Skeletal muscle satellite cell (primary cell): Measurements from ENCODE around the gene PCNA.

Experiments
- H3K27me3 ChIP-seq: 2 replicates; pipeline ENCODE4 v1.7.0; 2013; ENCODE audit warnings: low read length; ENCODE audit not compliant: control insufficient read depth, insufficient read depth
- H3K36me3 ChIP-seq: 2 replicates; pipeline ENCODE4 v1.7.0; 2013; ENCODE audit warnings: mild to moderate bottlenecking, control low read depth, low read length; ENCODE audit not compliant: insufficient read depth
- H3K4me1 ChIP-seq: 2 replicates; pipeline ENCODE4 v1.7.0; 2013; ENCODE audit warnings: low read length; ENCODE audit not compliant: control insufficient read depth, insufficient read depth
- H3K4me2 ChIP-seq: 2 replicates; pipeline ENCODE4 v1.7.0; 2013; ENCODE audit warnings: mild to moderate bottlenecking, low read length
- H3K4me3 ChIP-seq: 2 replicates; pipeline ENCODE4 v1.7.0; 2013; ENCODE audit warnings: low read length
- H3K9ac ChIP-seq: 2 replicates; pipeline ENCODE4 v1.7.0; 2013; ENCODE audit warnings: mild to moderate bottlenecking, low read depth, low read length, moderate library complexity
- H3K9me3 ChIP-seq: replicated peaks from 2 replicates; pipeline ENCODE4 v1.7.0; 2013; ENCODE audit warnings: mild to moderate bottlenecking, control low read depth, low read length

PCNA gene

GRCh38 chr20:5153612-5154542, 34.1 kb upstream of the PCNA start:
- Histone ChIP-seq H3K9ac (no peak overlapping the region), H3K36me3 (no peaks in the 10 kb centered on the region), H3K4me2 (no peak overlapping the region), H3K4me3 (no peak overlapping the region), H3K9me3 (no peaks in the 10 kb centered on the region), H3K27me3 (no peaks in the 10 kb centered on the region), H3K4me1 (peaks cover 38% of the 10 kb centered on the region)

DNA sequence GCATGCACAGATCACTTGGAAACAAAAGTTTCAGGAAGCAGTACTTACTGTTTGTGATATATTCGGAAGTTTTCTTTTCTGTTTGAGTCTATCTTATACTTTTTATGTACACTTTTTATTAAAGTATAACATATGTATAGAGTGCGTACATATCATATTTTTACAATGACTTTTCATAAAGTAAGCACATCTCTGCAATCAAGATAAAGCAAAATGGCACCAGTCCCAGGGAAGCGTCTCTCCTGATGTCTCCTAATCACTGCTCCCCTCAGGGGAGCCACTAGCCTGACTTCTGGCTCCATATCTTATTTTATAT, 33.4 kb upstream of the PCNA start:
- H3K9me3 ChIP-seq, result no peaks in the 10 kb centered on the region
- H3K36me3 ChIP-seq, result no peaks in the 10 kb centered on the region
- H3K4me2 ChIP-seq, result no peak overlapping the region
- peaks cover 38% of the 10 kb centered on the region for H3K4me1 ChIP-seq
- no peak overlapping the region for H3K9ac ChIP-seq
- no peak overlapping the region for H3K4me3 ChIP-seq
- H3K27me3 ChIP-seq, result no peaks in the 10 kb centered on the region

GRCh38 chr20:5150226-5151076, 30.7 kb upstream of the PCNA start:
- no peaks in the 10 kb centered on the region for H3K36me3 ChIP-seq
- H3K4me3 ChIP-seq, result no peak overlapping the region
- peak overlapping the region; percentile 28 for H3K4me2 ChIP-seq
- no peaks in the 10 kb centered on the region for H3K27me3 ChIP-seq
- no peaks in the 10 kb centered on the region for H3K9me3 ChIP-seq
- peaks cover 18% of the 10 kb centered on the region for H3K4me1 ChIP-seq
- no peak overlapping the region for H3K9ac ChIP-seq

DNA sequence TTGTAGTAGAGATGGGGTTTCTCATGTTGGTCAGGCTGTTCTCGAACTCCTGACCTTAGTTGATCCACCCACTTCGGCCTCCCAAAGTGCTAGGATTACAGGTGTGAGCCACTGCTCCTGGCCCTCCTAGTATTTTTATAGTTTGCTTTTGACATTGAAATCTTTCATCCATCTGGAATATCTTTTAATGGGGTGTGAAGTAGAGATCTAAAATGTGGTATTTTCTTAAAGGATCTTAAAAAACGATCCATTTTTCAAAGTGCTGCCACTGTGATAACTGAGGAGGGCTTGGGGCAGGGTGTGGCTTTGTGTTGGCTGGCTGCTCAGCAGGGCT, 30.1 kb upstream of the PCNA start:
- no peak overlapping the region for H3K9ac ChIP-seq
- H3K36me3 ChIP-seq, result no peaks in the 10 kb centered on the region
- no peaks in the 10 kb centered on the region for H3K9me3 ChIP-seq
- H3K4me1 ChIP-seq, result peaks cover 17% of the 10 kb centered on the region
- H3K4me3 ChIP-seq, result no peak overlapping the region
- H3K27me3 ChIP-seq, result no peaks in the 10 kb centered on the region
- no peak overlapping the region for H3K4me2 ChIP-seq

DNA sequence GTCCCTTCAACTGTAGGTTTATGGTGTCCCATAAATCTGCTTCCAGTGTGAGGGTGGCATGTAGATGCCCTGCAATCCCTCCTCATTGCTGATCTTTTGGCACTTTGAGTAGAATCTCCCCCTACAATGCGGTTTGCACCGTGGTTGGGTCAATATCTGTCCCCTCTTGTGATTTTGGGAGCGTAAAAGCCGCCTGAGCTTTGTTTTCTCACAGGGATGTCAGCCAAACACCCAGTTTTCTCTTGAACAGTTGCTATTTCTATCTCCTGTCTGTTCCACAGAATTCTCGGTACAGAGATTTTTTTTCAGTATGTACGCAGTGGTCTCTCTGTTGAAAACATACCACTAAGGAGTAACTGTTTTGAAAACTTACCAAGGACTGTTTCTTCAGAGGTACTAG, 28.8 kb upstream of the PCNA start:
- H3K27me3 ChIP-seq, result no peaks in the 10 kb centered on the region
- H3K4me3 ChIP-seq, result no peak overlapping the region
- H3K9me3 ChIP-seq, result no peaks in the 10 kb centered on the region
- peaks cover 16% of the 10 kb centered on the region for H3K4me1 ChIP-seq
- H3K4me2 ChIP-seq, result no peak overlapping the region
- peaks cover 3% of the 10 kb centered on the region for H3K36me3 ChIP-seq
- no peak overlapping the region for H3K9ac ChIP-seq

DNA sequence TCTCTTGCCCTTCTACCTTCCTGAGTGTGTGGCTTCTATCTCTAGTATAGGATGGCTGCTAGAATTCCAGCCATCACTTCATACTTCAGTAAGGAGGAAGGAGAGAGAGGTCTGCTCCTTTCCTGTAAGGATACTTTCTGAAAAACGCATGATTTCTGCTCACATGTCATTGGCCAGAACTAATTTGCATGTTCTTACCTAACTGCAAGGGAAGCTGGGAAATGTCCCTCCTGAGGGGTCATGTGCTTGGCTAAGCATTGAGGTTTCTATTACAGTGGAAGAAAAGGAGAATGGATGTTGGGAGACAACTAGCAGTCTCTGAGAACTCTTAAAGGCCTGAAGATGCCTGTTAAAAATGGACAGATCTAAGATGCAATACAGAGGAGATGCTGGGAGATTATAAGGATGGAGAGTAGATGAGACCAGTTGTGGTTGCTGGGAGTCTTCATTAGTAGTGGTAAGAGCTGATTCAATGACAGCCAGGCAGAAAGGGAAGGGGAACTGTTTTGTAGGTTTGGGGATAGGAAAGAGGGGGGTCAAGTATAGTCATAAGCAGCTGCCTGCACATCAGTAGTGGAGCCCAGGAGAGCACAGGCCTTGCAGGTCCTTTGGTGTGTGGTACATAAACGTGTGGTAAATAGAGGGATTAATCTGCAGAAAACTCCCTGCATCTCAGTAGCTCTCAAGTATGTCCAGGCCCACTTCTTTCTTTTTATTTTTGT, 27.3 kb upstream of the PCNA start:
- Histone ChIP-seq H3K9me3 (no peaks in the 10 kb centered on the region), H3K4me2 (no peak overlapping the region), H3K4me1 (peaks cover 12% of the 10 kb centered on the region), H3K9ac (no peak overlapping the region), H3K36me3 (peaks cover 3% of the 10 kb centered on the region), H3K27me3 (no peaks in the 10 kb centered on the region), H3K4me3 (no peak overlapping the region)

GRCh38 chr20:5146099-5146668, 26.4 kb upstream of the PCNA start:
- H3K4me2 ChIP-seq, result no peak overlapping the region
- no peak overlapping the region for H3K4me3 ChIP-seq
- peaks cover 12% of the 10 kb centered on the region for H3K4me1 ChIP-seq

GRCh38 chr20:5145365-5146098, 25.8 kb upstream of the PCNA start:
- Histone ChIP-seq H3K36me3 (peaks cover 3% of the 10 kb centered on the region), H3K4me3 (no peak overlapping the region), H3K9ac (no peak overlapping the region), H3K4me2 (no peak overlapping the region), H3K4me1 (peaks cover 6% of the 10 kb centered on the region), H3K9me3 (no peaks in the 10 kb centered on the region), H3K27me3 (no peaks in the 10 kb centered on the region)

More at GRCh38 chr20:5146099-5146668, 26.4 kb upstream of the PCNA start:
- H3K27me3 ChIP-seq, result no peaks in the 10 kb centered on the region
- no peaks in the 10 kb centered on the region for H3K9me3 ChIP-seq
- H3K9ac ChIP-seq, result no peak overlapping the region
- peaks cover 3% of the 10 kb centered on the region for H3K36me3 ChIP-seq

DNA sequence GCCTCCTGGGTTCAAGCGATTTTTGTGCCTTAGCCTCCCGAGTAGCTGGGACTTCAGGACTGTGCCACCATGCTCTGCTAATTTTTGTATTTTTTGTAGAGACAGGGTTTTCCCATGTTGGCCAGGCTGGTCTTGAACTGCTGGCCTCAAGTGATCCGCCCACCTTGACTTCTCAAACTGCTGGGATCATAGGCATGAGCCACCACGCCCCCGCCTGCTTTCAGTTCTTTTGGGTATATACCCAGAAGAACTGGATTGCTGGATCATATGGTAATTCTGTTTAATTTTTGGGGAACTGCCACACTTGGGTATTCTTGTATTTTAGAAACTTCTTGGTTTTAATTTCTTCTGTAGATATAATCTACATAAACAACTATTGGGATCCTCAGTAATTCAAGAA, 24.1 kb upstream of the PCNA start:
- H3K9me3 ChIP-seq, result no peaks in the 10 kb centered on the region
- no peak overlapping the region for H3K4me2 ChIP-seq
- H3K9ac ChIP-seq, result no peak overlapping the region
- H3K4me3 ChIP-seq, result no peak overlapping the region
- H3K36me3 ChIP-seq, result peaks cover 3% of the 10 kb centered on the region
- no peaks in the 10 kb centered on the region for H3K4me1 ChIP-seq
- no peaks in the 10 kb centered on the region for H3K27me3 ChIP-seq

DNA sequence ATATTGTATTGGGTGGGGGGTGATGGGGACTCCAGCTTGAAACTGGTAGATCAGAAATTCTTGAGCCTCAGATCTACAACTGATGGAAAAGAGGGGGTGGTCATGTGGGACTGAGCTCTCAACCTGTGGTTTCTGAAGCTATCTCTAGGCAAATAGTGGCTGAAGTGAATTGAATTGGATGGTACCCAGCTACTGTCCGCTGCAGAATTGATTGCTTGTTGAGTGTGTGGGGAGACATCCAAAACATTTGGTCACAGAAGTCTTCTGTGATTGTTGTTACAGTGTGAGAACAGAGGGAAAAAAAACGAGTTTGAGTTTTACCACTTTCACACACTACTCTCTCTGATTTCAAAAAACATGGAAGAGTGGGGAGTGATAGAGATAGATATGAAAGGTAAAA, 21.9 kb upstream of the PCNA start:
- Histone ChIP-seq H3K4me3 (no peak overlapping the region), H3K9ac (no peak overlapping the region), H3K27me3 (no peaks in the 10 kb centered on the region), H3K9me3 (no peaks in the 10 kb centered on the region), H3K36me3 (peaks cover 3% of the 10 kb centered on the region), H3K4me1 (no peaks in the 10 kb centered on the region), H3K4me2 (no peak overlapping the region)
